Stimulated activated CD8-positive, alpha-beta memory T cell treated with anti-CD3 and anti-CD28 coated beads, Interleukin-15, amount 100 ng/mL, for 1 hour (primary cell): Measurements from ENCODE around the gene FNDC3A.
"Not testable (repeated sequence)": the region's sequence is repeated elsewhere in the genome, so short reads cannot be mapped to it uniquely, and the experiment has no call there.

Experiments
- DNase-seq: peaks from one replicate; pipeline ENCODE4 v3.0.0-alpha.2; 2020; ENCODE audit warnings: low read depth

Gene FNDC3A

DNA sequence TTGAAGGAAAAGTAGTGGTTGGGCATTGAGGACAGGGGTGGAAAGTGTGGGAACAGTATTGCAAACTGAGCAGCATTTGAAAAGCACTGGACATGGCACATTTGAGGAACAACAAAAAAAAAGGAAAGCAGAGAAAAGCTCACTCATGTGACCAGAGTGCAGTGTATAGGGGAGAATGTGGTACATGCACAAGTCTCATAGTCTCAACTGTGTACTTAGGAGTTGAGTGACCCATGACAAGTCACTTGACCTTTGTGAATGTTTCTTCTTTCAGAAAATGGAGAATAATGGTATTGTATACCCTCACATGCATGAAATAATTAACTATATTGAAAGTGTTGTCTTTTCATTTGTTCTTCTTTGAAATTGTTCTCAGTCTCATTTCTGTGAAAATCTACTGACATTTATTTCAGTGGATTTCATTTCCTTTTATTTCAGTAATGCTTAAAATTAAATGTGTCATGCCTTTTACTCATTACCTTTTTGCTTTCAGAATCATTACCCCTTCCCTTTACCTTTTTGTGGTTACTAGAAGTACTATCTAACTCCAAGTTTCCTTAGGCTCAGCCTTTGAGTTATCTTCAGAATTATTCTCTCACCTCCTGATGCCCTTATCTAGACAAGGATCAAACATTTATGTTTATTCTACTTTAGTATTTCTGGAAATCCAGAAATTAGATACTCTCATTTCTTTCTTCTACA lies 165.3 kb downstream of the FNDC3A start:
- DNase-seq = no peak

DNA sequence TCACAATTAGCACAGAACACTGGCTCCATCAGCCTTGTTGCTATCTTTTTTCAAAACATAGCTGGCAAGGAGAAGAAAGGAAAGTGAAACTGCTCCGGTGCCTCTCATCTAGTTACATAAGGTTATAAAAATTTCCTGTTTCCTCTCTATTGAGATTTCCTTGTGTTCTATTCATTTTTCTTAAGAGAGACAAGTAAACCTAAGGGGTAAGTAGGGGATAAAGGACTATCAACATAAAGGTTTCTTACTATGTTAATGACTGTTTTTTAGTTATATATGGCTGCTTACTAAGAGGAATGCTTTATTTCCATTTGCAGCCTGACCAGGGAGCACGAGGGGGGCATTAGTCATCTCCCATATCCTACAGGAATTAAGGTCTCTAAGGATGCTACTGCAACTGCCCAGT lies 171.2 kb downstream of the FNDC3A start:
- no peak for DNase-seq

DNA sequence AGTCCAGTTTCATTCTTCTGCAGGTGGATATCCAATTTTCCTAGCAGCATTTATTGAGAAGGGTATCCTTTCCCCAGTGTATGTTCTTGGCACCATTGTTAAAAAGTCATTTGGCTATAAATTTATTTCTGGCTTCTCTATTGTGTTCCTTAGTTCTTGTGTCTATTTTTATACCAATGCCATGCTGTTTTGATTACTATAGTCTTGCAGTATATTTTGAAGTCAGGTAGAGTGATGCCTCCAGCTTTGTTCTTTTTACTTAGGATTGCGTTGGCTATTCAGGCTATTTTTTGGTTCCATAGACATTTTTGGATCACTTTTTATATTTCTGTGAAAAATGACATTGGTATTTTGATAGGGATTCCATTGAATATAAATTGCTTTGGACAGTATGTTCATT lies 172.7 kb downstream of the FNDC3A start:
- no peak for DNase-seq

DNA sequence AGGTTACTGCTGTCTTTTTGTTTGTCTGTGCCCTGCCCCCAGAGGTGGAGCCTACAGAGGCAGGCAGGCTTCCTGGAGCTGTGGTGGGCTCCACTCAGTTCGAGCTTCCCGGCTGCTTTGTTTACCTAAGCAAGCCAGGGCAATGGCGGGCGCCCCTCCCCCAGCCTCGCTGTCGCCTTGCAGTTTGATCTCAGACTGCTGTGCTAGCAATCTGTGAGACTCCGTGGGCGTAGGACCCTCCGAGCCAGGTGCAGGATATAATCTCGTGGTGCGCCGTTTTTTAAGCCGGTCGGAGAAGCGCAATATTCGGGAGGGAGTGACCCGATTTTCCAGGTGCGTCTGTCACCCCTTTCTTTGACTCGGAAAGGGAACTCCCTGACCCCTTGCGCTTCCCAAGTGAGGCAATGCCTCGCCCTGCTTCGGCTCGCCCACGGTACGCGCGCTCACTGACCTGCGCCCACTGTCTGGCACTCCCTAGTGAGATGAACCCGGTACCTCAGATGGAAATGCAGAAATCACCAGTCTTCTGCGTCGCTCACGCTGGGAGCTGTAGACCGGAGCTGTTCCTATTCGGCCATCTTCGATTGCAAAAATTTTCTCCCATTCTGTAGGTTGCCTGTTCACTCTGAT lies 182.4 kb downstream of the FNDC3A start:
- DNase-seq = not testable (repeated sequence)

DNA sequence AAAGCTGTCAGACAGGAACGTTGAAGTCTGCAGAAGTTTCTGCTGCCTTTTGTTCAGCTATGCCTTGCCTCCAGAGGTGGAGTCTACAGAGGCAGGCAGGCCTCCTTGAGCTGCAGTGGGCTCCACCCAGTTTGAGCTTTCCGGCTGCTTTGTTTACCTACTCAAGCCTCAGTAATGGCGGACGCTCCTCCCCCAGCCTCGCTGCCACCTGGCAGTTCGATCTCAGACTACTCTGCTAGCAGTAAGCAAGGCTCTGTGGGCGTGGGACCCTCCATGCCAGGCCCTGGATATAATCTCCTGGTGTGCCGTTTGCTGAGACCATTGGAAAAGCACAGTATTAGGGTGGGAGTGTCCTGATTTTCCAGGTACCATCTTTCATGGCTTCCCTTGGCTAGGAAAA lies 187.4 kb downstream of the FNDC3A start:
- not testable (repeated sequence) for DNase-seq

DNA sequence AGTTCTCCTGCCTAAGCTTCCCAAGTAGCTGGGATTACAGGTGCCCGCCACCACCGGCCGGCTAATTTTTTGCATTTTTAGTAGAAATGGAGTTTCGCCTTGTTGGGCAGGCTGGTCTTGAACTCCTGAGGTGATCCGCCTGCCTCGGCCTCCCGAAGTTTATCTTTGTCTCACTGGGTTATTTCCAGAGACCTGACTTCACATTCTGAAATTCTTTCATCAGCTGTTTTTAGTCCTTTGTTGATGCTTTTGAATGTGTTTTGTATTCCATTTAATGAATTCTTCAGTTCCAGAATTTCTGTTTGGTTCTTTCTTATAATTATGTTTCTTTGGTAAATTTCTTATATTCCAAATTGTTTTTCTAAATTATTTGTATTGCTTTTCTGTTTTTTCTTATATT lies 189.0 kb downstream of the FNDC3A start:
- DNase-seq = no peak

DNA sequence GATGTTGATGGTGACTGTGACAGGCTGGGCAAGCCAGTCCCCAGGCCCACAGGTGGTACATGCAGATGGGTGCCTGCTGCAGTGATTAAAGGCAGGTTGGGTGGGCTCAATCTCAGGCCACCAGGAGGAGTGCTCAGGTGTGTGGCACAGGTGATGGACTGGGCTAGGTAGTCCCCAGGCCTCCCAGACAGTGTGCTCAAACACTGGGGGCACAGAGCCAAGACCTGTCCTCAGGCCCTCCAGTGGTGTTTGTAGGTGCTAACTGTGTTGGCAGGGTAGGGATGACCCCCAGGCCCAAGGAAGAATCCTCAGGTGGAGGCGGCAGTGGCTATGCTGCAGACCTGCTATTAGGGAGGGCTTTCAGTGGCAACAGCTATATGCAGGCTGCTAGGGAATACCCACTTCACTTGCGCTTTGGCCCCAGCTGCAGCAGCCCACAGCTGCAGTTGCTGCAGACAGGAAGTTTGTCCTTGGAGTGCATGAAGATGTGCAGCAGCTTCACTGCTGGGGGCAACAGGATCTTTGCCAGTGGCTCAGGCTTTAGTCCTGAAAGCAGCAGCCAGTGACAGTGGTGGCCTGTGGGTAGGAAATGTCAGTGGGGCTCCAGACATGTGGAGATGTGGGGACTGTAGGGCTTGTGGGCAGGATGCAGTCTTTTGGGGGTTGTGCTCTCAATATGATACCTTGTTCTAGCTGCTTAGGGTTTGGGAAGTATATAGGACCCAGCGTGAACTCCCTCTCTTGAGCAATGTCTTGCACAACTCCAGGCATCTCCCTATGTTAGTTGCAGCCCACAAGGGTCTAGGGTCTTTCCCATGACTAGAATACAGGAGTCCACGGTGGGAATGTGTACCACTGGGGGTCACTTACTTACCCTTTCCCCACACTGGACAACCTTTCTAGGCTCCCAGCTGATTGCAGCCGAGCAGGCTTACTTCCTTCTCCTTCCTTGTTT lies 190.4 kb downstream of the FNDC3A start:
- DNase-seq = no peak

DNA sequence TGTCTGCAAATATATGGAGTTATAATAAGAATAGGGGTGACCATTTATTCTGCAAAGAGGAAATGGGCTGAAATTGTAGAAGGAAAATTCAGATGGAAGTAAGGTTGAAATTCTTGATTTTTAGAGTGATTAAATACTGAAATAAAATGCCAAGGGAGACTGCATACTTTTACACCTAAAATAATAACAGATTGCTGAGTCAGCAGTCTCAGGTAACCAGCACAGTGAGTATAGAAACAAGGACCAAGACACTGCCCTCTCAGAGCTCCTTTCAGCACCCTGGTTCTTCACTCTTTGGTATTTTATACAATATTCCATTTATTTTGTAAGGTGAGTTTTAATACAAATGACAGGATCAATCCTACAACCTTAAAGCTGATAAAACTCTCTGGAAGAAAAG lies 195.6 kb downstream of the FNDC3A start:
- DNase-seq = no peak

DNA sequence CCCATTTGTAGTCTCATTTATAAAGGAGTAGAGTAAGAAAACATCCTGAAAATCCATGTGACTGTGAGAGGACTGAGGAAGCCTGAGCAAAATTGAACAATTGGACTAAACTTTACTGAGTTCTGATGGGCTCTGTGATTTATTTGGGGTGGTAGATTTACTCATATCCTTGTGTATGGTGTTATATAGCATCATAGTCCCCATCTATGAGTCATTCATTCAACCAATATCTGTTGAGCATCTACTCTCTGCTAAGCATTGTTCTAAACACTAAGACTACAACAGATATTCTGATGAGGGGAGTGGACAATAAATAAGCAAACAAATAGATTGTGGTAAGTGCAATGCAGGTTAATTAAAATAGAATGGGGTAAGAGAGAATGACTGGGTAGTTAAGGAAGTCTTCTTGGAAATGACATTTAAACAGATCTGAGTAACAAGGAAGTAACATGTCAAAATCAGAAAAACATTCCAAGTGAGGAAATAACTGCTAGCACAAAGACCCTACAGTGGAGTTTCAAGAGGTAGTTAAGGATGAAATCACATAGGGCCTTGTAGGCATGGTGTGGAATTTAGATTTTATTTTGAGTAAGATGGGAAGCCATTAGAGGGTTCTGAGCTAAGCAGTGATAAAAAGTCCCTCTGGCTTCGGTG lies 208.1 kb downstream of the FNDC3A start:
- no peak for DNase-seq

DNA sequence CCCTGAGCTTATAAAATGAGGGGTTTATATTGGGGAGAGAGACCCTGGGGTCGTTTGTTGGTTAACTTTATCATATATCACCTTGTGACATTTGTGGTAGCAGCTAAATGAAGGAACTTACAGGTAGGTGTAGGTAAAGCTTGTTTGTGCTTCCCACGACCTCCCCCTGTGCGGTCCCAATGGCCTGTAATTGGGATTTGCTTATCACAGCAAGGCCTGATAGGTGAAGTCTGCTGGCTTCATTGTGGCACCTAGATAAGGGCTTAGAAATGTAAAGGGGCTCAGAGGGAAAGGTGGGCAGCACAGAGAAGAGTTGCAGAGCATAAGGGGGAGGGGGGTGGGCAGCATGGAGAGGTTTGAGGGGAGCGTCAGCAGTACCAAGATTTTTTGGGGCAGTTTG lies 208.9 kb downstream of the FNDC3A start:
- no peak for DNase-seq

DNA sequence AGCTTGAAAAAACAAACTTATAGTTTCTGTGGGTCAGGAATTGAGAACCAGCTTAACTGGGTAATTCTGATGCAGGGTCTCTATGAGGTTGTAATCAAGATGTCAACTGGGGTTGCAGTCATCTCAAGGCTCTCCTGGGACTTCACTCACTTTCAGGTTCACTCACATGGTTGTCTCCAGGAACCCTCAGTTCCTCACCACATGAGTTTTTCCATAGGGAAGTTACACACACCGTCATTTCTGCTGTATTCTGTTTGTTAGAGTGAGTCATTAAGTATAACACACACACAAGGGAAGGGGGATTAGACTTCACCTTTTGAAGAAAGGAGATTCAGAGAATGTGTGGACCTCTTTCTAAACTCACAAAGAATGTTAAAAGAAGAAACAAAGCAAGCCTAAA lies 209.6 kb downstream of the FNDC3A start:
- DNase-seq = no peak

DNA sequence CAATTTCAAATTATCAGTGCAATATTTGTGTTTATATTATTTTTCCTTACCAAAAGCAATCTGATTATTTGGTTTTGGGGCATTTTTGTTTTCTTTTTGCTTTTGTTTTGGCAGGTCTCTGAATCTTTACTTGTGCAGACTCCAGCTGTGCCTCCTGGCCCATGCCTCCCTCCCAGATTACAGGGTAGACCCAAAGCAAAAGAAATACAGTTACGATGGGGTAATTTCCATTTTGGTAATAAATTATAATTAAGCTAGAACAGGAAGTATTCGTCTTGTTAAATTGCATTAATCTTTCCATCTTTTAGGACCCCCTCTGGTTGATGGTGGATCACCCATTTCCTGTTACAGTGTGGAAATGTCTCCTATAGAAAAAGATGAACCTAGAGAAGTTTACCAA lies 215.2 kb downstream of the FNDC3A start:
- DNase-seq = no peak

DNA sequence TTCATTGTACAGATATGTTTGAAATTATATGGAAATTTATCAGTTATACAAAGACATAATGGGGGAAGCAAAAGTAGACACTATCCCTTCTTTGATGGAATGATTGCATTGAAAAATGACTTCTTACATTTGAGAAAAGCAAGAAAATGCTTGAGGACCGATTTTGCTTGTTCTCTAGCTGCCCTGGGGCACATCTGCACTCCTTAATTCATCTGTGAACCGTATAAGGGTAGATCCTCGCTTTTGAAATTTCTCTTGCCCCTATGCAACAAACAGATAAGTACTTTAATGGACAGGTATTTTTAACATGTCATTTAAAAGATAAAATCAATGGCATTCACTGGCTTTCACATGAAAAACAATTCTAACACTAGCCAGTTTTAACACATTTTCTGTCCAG lies 230.9 kb downstream of the FNDC3A start:
- DNase-seq = no peak

DNA sequence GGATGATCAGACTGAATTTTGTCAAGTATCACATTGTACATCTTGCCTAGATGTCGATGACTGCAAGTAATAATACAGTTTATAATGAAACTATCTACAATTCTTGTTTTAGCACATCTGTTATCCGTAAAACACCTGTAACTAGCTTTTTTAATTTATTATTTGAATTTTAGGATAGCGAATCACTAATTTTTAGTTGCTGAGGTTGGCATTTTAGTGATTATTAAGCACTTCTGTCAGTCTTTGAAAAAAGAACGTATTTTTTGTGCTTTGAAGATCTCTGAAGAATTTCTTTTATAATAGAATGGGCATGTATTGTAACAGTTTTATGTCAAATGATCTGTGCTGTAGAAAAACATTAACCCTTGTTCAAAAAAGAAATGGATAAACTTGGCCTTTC lies 232.9 kb downstream of the FNDC3A start:
- DNase-seq = no peak

DNA sequence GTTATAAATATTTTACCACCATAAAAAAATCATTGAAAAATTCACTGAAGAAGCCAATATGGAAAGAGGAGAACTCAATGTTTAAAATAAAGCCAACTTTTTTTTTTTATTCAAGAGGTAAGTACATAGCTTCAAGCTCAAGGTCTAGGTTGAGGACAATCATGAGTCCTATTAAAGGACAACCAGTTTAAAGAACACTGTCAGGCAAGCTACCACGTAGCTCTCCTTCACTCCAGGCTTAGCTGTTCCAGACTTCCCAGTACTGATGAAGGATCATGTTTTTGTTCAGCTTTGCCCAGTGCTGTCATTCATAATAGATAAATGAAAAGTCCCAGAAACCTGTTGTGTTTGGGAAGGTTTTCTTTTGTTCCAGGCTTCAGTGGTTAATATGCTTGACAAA lies 234.4 kb downstream of the FNDC3A start:
- DNase-seq = no peak

DNA sequence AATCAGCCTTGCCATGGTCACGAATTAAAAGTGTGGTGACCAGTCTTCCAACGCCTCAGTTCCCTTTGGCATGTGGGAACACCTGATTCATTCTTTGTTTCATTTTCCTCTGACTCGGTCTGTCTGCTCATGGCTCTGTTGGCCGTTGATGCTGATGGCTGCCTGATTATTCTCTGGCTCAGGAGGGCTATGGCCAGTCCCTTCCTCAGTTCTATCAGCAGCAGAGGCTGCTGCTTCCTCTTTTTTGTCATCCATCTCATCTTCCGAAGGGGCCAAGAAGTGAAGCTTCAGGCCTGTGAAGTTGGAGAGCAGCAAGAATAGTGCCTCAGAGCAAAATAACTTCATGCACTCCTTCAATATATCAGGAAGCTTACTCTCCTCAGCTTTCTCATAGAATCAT lies 235.0 kb downstream of the FNDC3A start:
- no peak for DNase-seq

DNA sequence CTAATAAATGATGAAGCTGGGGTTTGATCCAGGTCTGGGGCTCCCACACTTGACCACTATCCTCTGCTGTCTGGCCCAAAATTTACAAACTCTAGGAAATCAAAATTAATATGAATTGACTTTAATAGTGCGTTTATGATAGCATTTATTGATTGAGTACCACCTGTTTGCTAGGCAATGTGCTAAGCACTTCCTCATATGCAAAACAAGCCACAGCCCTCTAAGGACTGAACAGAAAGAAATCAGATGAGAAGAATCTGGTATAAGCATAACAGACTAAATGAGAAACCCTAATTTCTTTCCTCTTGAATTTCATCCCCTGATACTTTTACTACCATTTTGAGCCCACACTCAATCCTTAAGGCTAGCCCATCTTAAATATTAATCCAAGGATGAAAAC lies 237.8 kb downstream of the FNDC3A start:
- no peak for DNase-seq

DNA sequence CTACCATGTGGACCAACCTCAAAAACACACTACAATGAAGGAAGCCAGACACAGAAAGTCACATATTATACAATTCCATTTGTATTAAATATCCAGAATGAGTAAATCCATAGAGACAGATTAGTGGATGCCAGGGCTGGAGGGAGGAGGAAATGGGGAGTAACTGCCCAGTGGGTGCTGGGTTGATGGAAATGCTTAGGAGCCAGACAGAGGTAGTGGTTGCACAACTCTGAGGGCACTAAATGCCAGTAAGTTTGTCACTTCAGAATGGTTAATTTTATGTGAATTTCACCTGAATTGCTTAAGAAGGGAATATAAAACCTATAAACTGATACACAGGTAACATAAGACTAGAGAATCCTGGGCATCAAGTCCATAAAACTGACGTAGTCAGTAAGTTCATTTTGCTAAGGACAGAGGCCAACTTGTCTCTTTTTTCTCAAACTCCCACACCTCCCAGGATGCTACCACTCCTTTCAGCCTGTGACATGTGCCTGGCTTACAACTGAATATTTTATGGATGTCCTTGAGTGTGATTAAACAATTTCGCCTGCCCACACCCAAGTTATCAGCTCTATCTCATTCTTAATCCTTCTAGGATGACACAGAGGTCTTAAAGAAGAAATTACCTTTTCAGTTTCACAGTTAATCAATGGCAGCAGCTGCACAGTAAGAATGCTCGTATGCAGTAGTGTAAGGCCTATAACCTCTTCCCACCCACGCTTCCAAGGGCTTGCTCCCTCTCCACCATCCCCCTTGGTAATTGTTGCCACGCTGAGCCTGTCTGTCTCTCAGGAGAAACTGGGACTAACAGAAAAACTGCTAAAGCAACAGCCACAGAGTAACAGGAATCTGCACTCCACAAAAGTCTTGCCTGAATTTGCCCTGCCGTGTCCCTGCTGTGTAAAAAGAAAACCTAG lies 238.5 kb downstream of the FNDC3A start:
- no peak for DNase-seq

DNA sequence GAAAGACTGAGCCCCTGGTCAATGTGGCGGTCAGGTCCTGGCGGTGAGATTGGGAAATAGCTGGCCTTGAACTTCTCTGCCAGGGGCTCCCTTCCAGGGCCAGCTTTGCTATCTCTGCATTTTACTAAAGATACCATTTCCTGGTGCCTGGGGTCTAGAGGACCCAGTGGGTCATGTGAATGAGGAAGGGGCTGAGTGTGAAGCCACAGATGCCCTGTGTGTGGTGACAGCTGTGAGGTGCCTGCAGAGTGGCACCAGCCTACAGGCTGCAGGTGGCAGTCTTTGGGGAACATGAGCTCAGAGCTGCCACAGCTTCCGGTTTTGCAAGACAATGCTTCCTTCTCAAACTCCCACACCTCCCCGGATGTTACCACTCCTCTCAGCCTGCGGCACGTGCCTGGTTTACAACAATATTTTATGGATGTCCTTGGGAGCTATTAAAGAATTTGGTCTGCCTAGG lies 239.2 kb downstream of the FNDC3A start:
- DNase-seq = no peak

DNA sequence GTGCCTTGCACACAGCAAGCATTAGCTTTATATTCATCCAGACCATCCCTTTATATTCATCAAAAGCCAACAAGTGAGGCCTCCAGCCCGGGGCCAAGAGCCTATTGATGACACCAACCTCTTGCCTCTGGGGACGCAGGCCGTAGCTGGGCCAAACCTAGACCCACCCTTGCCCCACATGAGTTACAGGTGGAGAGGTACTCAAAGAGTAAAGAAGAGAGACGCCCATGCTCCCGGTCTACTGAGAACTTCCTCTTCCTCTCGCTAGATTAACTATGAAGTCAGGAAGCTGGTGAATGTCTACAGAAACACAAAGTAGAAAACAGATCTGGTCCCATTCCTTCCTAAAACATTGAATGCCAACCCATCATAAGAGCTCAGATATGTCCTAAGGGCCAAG lies 240.6 kb downstream of the FNDC3A start:
- DNase-seq = no peak

DNA sequence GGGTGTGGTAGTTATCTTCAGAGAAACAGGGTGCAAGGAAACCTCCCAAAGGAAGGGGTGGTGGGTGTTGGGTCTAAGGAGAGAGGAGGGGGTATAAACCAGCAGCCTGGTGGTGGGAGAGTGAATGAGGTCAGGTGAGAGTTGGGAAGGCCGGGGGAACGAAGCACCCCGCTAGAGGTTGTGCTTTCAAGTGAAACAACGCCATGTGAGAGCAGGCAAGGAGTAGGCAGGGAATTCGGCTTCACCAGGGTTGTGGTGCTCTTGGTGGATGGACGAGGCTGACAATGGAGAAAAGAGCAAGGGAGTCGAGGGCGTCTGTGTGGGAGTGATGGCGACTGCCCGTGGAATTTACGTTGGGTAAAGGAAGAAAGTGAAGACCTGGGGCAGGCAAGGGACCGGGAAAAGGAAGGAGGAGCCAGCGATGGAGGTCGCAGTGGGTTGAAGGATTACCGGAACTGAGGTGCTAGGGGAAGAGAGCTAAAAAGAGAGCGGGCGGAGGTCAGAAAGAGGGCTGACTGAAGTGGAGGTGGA lies 242.3 kb downstream of the FNDC3A start:
- DNase-seq = no peak
